ENCODE results near the gene SYNGR3.
"Not testable (repeated sequence)": the region's sequence is repeated elsewhere in the genome, so short reads cannot be mapped to it uniquely, and the experiment has no call there.

The SYNGR3 gene

GRCh38 chr16:2027024-2028010 is 37.5 kb downstream of the SYNGR3 start:
- DNase-seq (ENCODE audit: low read depth in 2 of 2, low spot score in 1 of 2) = no peak

- DNase-seq (ENCODE audit: low read depth in 2 of 2, low spot score in 1 of 2) = no peak
Measured at GRCh38 chr16:2028146-2028545, 38.4 kb downstream of the SYNGR3 start.

DNA sequence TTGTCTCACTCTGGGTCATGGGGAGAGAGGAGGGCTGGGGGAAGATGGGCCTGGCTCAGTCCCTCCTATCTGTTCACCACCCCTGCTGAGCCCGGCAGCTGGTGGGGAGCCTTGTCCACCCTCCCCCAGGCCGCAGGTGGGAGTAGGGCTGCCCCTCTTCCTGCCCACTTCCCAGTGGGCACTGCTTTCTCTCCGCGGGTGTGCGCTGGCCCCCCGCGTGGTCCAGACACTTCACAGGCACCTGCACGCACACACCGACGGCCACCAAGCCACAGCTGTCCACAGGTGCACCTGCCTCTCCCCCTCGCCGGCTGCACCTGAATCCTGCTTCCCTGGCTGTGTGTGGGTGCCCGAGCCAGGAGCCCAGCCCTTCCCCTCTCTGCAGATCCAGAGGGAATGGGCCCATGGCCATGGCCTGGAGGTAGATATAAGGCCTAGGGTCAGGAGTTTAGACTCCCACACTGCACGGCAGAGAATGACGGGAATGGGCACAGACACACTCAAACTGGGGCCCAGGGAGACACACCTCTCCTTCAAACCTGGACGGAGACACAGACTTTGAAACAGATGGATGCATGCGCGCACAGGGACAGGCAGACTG is 39.0 kb downstream of the SYNGR3 start:
- DNase-seq (ENCODE audit: low read depth in 2 of 2, low spot score in 1 of 2) = no peak

DNA sequence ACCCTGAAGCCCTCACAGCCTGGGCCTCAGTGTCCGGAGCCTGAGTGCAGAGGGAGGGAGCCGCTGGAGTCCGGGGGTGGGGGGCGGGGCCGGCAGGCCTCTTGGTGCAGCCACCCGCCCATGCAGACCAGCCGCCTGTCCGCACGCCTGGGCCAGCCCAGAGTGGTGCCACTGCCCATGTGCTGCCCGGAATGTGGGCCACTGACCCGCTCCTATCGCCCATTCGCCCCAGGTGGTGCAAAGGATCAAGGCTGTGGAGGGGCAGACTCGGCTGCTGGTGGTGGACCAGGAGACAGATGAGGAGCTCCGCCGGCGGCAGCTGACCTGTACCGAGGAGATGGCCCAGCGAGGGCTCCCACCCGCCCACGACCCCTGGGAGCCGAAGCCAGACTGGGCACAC is 39.6 kb downstream of the SYNGR3 start:
- no peak for DNase-seq (ENCODE audit: low read depth in 2 of 2, low spot score in 1 of 2)

- no peak for DNase-seq (ENCODE audit: low read depth in 2 of 2, low spot score in 1 of 2)
Measured at GRCh38 chr16:2030036-2030435, 40.3 kb downstream of the SYNGR3 start.

- DNase-seq (ENCODE audit: low read depth in 2 of 2, low spot score in 1 of 2) = no peak
Measured at GRCh38 chr16:2031081-2031577, 41.4 kb downstream of the SYNGR3 start.

GRCh38 chr16:2032285-2033056 is 42.7 kb downstream of the SYNGR3 start:
- DNase-seq (ENCODE audit: low read depth in 2 of 2, low spot score in 1 of 2) = no peak

DNA sequence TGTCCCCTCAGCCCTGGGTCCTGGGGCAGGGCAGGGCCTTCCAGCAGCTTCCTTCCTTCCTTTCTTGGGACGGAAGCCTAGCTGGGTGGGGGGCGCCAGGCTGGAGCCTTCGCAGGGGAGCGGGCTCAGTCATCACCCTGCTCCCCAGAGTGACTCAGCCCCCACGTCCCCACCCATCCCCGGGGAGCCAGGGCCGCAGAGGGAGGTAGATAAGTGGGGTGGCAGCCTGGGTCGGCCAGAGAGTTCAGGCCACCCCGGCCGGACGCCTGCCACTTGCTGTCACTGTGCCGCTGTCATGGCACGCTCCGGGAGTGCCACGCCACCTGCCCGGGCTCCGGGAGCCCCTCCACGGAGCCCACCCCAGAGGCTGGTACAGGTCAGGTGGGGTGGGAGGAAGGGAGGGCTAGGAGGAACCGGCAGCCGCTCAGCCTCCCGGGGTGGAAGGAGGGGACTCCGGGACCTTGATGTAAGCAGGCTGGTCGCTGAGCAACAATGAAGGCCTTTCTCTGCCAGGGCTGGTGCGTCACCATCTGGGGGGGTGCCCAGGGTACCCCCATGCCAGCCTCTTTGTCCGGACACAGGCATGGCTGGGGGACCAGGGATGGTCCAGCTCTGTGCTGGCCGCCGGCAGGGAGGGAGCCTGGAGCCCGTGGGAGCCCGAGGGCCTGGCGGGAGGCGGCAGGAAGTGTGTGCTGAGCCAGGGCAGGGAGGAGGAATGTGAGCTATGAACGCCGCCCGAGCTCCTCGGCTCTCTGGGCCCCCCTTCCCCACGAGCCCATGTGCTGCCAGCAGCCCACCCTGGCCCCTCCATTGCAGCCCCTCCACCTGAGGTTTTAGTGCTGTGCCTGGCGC is 43.5 kb downstream of the SYNGR3 start:
- DNase-seq (ENCODE audit: low read depth in 2 of 2, low spot score in 1 of 2) = no peak

GRCh38 chr16:2033909-2034695 is 44.3 kb downstream of the SYNGR3 start:
- not testable (repeated sequence) for DNase-seq (ENCODE audit: low read depth in 2 of 2, low spot score in 1 of 2)

DNA sequence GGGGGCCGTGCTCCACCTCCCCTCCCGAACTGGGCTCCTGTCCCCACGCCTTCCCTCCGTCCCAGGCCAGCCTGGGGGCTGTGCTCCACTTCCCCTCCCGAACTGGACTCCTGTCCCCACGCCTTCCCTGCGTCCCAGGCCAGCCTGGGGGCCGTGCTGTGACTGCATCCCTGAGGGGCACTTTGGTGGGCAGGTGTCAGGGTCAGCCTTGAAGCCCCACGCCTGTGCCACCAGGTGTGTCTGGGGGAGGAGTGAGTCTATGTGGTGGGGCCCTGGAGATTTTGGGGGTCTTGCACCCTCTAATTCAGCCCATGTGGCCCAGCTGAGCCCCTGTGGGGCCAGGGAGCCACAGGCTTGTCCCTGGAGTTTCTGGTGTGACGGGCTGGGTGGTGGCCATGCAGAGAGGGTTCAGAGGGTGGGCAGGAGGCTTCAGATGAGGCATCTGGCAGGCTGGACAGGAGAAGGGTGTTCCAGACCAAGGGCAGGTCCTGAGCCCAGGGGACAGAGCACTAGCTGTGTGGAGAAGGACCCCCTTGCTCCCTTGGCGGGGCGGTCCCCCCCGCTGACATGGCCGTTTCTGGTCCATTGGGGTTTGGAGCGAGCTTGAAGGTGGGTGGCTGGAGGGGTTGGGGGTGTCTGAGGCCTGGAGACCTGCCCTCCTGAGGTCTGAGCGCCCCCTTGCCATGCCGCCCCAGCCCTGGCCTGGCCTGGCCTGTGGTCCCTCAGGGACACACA is 45.1 kb downstream of the SYNGR3 start:
- no peak for DNase-seq (ENCODE audit: low read depth in 2 of 2, low spot score in 1 of 2)

- no peak for DNase-seq (ENCODE audit: low read depth in 2 of 2, low spot score in 1 of 2)
Measured at GRCh38 chr16:2035431-2036199, 45.8 kb downstream of the SYNGR3 start.

- DNase-seq (ENCODE audit: low read depth in 2 of 2, low spot score in 1 of 2) = no peak
Measured at GRCh38 chr16:2036200-2036966, 46.6 kb downstream of the SYNGR3 start.

DNA sequence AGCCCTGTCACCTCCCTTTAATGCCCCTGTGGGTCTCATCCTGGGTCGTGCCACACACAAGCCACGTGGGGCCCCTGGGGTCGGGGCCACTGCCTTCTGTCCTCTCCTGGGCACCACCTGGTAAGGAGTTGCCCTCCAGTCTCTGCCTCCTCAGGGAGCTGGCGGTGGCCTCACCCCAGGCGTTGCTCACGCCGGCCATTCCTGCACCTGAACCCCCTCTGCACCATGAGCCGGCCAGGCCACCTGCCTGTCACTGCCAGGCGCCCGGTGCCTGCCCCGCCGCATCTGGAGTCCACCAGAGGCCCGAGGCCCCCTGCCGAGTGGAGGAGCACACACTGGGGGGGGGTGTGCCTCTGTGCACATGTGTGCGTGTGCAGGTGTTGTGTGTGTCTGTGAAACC is 47.3 kb downstream of the SYNGR3 start:
- no peak for DNase-seq (ENCODE audit: low read depth in 2 of 2, low spot score in 1 of 2)

DNA sequence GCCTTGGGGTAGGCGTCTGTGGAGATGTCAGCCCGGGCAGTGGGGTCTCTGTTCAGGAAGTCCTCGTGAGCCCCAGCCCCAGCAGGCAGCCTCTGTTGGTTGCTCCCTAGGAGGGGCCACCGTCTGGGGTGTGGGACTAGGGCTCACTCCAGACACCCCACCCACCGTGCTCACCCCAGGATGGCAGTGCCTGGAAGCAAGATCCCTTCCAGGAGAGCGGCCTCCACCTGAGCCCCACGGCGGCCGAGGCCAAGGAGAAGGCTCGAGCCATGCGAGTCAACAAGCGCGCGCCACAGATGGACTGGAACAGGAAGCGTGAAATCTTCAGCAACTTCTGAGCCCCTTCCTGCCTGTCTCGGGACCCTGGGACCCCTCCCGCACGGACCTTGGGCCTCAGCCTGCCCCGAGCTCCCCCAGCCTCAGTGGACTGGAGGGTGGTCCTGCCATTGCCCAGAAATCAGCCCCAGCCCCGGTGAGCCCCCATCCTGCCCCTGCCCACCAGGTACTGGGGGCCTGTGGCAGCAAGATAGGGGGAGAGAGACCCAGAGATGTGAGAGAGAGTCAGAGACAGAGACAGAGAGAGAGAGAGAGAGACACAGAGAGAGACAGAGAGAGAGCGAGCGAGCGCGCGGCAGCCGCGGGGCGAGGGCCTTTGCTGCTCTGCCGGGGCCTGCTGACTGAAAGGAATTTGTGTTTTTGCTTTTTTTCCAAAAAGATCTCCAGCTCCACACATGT is 48.0 kb downstream of the SYNGR3 start:
- DNase-seq (ENCODE audit: low read depth in 2 of 2, low spot score in 1 of 2) = no peak

DNA sequence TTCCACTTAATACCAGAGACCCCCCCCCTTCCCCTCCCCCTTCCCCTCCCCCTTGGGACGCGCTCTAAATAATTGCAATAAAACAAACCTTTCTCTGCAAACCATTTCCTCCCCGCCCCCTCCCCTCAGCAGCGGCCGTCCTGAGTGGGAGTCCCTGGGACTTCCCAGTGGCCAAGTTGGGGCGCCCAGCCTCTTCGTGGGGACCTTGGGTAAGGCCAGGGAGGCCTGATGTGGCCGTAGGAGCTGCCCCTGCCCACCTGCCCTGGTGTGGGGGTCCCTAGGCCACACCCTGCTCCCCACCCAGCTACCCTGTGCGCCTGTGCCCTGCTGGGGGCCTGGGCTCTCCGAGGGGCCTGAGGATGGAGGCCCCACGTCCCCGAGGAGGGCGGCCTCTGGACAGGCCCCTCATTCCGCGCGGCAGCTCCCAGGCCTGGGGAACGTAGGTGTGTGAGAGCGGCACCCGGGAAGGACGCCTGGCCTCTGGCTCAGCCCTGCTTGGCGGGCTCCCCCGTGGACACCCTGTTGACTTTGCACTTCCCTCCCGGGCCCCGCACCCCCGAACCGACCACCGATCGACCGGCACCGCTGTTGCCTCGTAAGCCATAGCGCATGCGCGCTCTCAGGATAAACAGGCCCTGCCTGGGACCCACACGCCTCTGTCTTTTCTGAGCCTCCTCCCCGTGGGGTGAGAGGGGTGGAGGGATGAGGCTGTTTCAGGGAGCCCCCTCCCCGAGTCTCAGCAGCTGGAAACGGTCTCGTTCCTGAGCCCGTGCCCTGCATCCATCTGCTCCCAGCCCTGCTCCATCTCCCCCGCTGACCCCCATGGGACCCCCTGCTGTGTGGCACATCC is 48.8 kb downstream of the SYNGR3 start:
- DNase-seq (ENCODE audit: low read depth in 2 of 2, low spot score in 1 of 2) = no peak

Data from stimulated activated CD8-positive, alpha-beta memory T cell treated with anti-CD3 and anti-CD28 coated beads, Interleukin-4, amount 100 ng/mL, for 4 hours (primary cell).